ENCODE results near the gene GOLM1. TPM values are rescaled to one million over a fixed set of nuclear protein-coding genes. Genes with fewer than 3 reads are reported as not detected.

GOLM1 gene
- total and polyA plus RNA-seq, 8 donors = 20.2 to 76.7 (median 34.0) TPM

- no peaks in the 10 kb centered on the region for H3K9me3 ChIP-seq
- no peak overlapping the region for H3K27ac ChIP-seq
- no peak for ATAC-seq
- no peak for TF ChIP-seq CTCF (IDR thresholded peaks at IDR 0.05)
- intact Hi-C loops (cut with DNase I) = no loop called here
- WGBS, 2 donors = 89 to 93% methylated on average over 6 of the region's 6 CpGs
- no peaks in the 10 kb centered on the region for H3K27me3 ChIP-seq
- no peak for FAIRE-seq
- no peak overlapping the region for H3K4me3 ChIP-seq
- H3K36me3 ChIP-seq = peaks cover 0 to 38% (median 6%) of the 10 kb centered on the region in 3 donors
- H3K4me1 ChIP-seq = no peaks in the 10 kb centered on the region
- DNase-seq = no peak
These were observed 78.2 kb downstream of the GOLM1 start for GRCh38 chr9:86021166-86021565.

DNA sequence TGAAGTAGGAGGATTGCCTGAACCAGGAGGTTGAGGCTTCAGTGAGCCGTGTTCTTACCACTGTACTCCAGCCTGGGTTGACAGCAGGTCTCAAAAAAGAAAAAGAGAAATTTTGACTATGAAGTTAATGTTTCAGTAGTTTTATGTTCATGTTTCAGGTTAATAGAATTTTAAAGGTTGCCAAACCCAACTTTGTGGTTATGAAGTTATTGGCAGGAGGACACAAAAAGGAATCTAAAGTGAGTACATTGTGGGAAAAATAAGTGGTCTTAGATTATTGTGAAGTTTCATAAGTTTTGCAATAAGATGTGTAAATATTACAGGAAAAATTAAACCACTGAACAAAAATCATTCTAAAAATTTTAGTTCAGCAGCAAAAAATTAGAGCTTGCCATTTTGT lies 78.6 kb downstream of the GOLM1 start:
- intact Hi-C loops (cut with DNase I) = no loop called here
- 100% methylated on average over 1 of the region's 1 CpG for WGBS, 2 donors
- no peak overlapping the region for H3K4me3 ChIP-seq
- no peak overlapping the region for H3K27ac ChIP-seq
- ATAC-seq (no peak), FAIRE-seq (no peak), DNase-seq (no peak)
- TF ChIP-seq CTCF (IDR thresholded peaks at IDR 0.05) = no peak
- H3K4me1 ChIP-seq = no peaks in the 10 kb centered on the region
- no peaks in the 10 kb centered on the region for H3K9me3 ChIP-seq
- no peaks in the 10 kb centered on the region for H3K27me3 ChIP-seq
- H3K36me3 ChIP-seq = peaks cover 0 to 33% (median 6%) of the 10 kb centered on the region in 3 donors

DNA sequence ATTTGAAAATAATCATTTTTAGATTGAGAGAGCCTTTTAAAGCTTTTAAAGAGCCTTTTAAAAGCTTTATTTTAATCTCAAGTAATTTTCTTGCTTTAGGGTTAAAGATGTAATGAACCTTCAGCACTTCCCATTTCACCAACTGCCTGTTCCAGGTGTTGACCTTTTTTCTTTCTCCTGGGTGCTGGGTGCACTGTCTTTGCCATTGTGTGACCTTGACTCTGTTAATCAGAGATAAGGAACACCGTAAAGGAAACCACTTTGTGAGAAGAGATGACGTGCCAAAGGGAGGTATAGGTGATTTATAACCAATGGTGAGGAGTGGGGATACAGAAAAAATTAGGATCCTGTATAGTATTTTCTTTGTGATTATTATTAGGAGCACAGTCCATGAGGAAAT lies 90.2 kb downstream of the GOLM1 start:
- Histone ChIP-seq H3K27ac (no peak overlapping the region), H3K4me1 (peaks cover 0 to 7% (median 4%) of the 10 kb centered on the region in 3 donors), H3K4me3 (no peak overlapping the region), H3K27me3 (no peaks in the 10 kb centered on the region), H3K36me3 (peaks cover 0 to 9% (median 0%) of the 10 kb centered on the region in 3 donors), H3K9me3 (no peaks in the 10 kb centered on the region)
- no peak for TF ChIP-seq CTCF (IDR thresholded peaks at IDR 0.05)
- intact Hi-C loops (cut with DNase I) = no loop called here
- no peak for DNase-seq
- peak in 2 of 4 donors; percentile 57 to 59 for ATAC-seq
- WGBS, 2 donors = 10 to 18% methylated on average over 2 of the region's 2 CpGs
- FAIRE-seq = no peak

DNA sequence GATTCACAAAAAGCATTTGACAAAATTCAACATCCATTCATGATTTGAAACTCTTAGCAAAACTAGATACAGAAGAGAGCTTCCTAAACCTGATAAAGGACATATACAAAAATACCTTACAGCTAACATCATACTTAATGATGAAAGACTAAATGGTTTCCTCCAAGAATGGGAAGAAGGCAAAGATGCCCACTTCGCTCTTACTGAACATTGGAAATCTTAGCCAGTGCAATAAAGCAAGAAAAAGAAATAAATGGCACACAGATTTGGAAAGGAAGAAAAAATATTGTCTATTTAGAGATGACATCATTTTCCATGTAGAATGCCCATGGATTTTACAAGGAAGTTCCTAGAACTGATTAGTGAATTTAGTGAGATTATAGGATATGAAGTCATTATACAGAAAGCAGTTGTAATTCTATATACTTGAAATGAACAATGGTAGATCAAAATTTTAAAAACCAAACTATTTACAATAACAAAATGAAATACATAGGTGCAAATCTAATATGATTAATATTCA lies 94.0 kb downstream of the GOLM1 start:
- no peak for ATAC-seq
- H3K9me3 ChIP-seq = no peaks in the 10 kb centered on the region
- H3K4me1 ChIP-seq = peaks cover 0 to 7% (median 0%) of the 10 kb centered on the region in 3 donors
- peak; percentile 13 for FAIRE-seq
- WGBS, 2 donors = 100% methylated on average over 1 of the region's 1 CpG
- H3K27me3 ChIP-seq = no peaks in the 10 kb centered on the region
- intact Hi-C loops (cut with DNase I) = no loop called here
- H3K36me3 ChIP-seq = peaks cover 0 to 6% (median 0%) of the 10 kb centered on the region in 3 donors
- H3K27ac ChIP-seq = no peak overlapping the region
- no peak for TF ChIP-seq CTCF (IDR thresholded peaks at IDR 0.05)
- no peak for DNase-seq
- no peak overlapping the region for H3K4me3 ChIP-seq

GRCh38 chr9:85995599-85995998 lies 103.8 kb downstream of the GOLM1 start:
- intact Hi-C loops (cut with DNase I) = no loop called here
- Histone ChIP-seq H3K4me3 (no peak overlapping the region), H3K36me3 (peaks cover 0 to 15% (median 0%) of the 10 kb centered on the region in 3 donors), H3K27me3 (no peaks in the 10 kb centered on the region), H3K4me1 (no peaks in the 10 kb centered on the region), H3K9me3 (no peaks in the 10 kb centered on the region), H3K27ac (no peak overlapping the region)
- no peak for TF ChIP-seq CTCF (IDR thresholded peaks at IDR 0.05)
- no peak for DNase-seq
- no peak for FAIRE-seq
- no peak for ATAC-seq
- WGBS, 2 donors = 100% methylated on average over 1 of the region's 1 CpG
